GM23248 (cell line): ENCODE data around the gene EMC7.

ENCODE experiments used
- EZH2 ChIP-seq: fragments of 200-600 bp; sonication (generic); IDR thresholded peaks from 2 replicates; pipeline ENCODE4 v1.6.1; 2018; ENCODE audit warnings: antibody characterized with exemption, mild to moderate bottlenecking; ENCODE audit not compliant: insufficient read depth, poor library complexity, severe bottlenecking
- EZH2phosphoT487 ChIP-seq: fragments of 200-600 bp; sonication (generic); IDR thresholded peaks from 2 replicates; pipeline ENCODE4 v1.6.1; 2018; ENCODE audit warnings: antibody characterized with exemption, moderate library complexity, mild to moderate bottlenecking, low read depth; ENCODE audit not compliant: insufficient read depth

- no peak for TF ChIP-seq EZH2
- TF ChIP-seq EZH2phosphoT487 = no peak
Measured at GRCh38 chr15:34122771-34123183, 21.1 kb upstream of the EMC7 start.
